Measurements from ENCODE around the gene TEX29.

TEX29 gene

GRCh38 chr13:111323549-111323948, 3.1 kb downstream of the TEX29 start:
- no peak for DNase-seq

- no peak for DNase-seq
Measured at GRCh38 chr13:111323950-111324651, 3.7 kb downstream of the TEX29 start.

- DNase-seq: no peak
Measured at GRCh38 chr13:111324736-111325135, 4.3 kb downstream of the TEX29 start.

- no peak for DNase-seq
Measured at GRCh38 chr13:111325146-111325890, 4.9 kb downstream of the TEX29 start.

- no peak for DNase-seq
Measured at GRCh38 chr13:111325941-111326620, 5.6 kb downstream of the TEX29 start.

- DNase-seq: no peak
Measured at GRCh38 chr13:111326621-111326965, 6.2 kb downstream of the TEX29 start.

- DNase-seq: no peak
Measured at GRCh38 chr13:111326981-111327642, 6.7 kb downstream of the TEX29 start.

- no peak for DNase-seq
Measured at GRCh38 chr13:111327730-111328573, 7.5 kb downstream of the TEX29 start.

- no peak for DNase-seq
Measured at GRCh38 chr13:111328574-111329410, 8.3 kb downstream of the TEX29 start.

GRCh38 chr13:111329641-111330040, 9.2 kb downstream of the TEX29 start:
- DNase-seq: no peak

GRCh38 chr13:111330066-111330610, 9.7 kb downstream of the TEX29 start:
- no peak for DNase-seq

GRCh38 chr13:111335298-111335697, 14.9 kb downstream of the TEX29 start:
- DNase-seq: no peak

- no peak for DNase-seq
Measured at GRCh38 chr13:111336666-111337065, 16.2 kb downstream of the TEX29 start.

- DNase-seq: no peak
Measured at GRCh38 chr13:111337206-111337605, 16.8 kb downstream of the TEX29 start.

- no peak for DNase-seq
Measured at GRCh38 chr13:111337741-111338140, 17.3 kb downstream of the TEX29 start.

- no peak for DNase-seq
Measured at GRCh38 chr13:111338841-111339240, 18.4 kb downstream of the TEX29 start.

- no peak for DNase-seq
Measured at GRCh38 chr13:111339366-111340143, 19.1 kb downstream of the TEX29 start.

GRCh38 chr13:111341886-111342285, 21.4 kb downstream of the TEX29 start:
- no peak for DNase-seq

GRCh38 chr13:111342721-111343120, 22.3 kb downstream of the TEX29 start:
- no peak for DNase-seq

GRCh38 chr13:111343186-111343805, 22.9 kb downstream of the TEX29 start:
- no peak for DNase-seq

Data from activated CD4-positive, CD25-positive, alpha-beta regulatory T cell (primary cell).